Fibroblast of the aortic adventitia (primary cell): ENCODE data around the gene DCHS2. TPM values are rescaled to one million over a fixed set of nuclear protein-coding genes. Genes with fewer than 3 reads are reported as not detected.
A peak's percentile ranks its signal among the peaks of the same experiment; 100 is the strongest.

ENCODE experiments used
- DNase-seq: peaks from one replicate; pipeline ENCODE4 v3.0.0-alpha.2; 2010; ENCODE audit warnings: low read depth
- H3K4me3 ChIP-seq: 2 replicates; pipeline ENCODE4 v1.5.1; 2011; ENCODE audit warnings: low read depth, mild to moderate bottlenecking, control low read depth, low read length, moderate library complexity
- CTCF ChIP-seq: IDR thresholded peaks from 2 replicates; pipeline ENCODE4 v1.5.1; 2011; ENCODE audit warnings: mild to moderate bottlenecking, low read length, control low read depth, inconsistent platforms; ENCODE audit not compliant: insufficient read depth
- total RNA-seq: library from RNA; depleted of rRNA; stranded (reverse); fragments of >200 nt; gene quantifications from 2 replicates; pipeline ENCODE4 v1.2.3, GENCODE V29; 2012; ENCODE audit warnings: low replicate concordance

DCHS2 gene
- total RNA-seq, 1 donor = under 0.01 TPM

- no peak overlapping the region for H3K4me3 ChIP-seq
- DNase-seq = peak; percentile 52
- TF ChIP-seq CTCF = peak; percentile 50
Observed at GRCh38 chr4:154506253-154506652, 14.7 kb upstream of the DCHS2 start.

- DNase-seq = peak; percentile 32
- H3K4me3 ChIP-seq = no peak overlapping the region
- TF ChIP-seq CTCF = peak; percentile 58
Observed at GRCh38 chr4:154503598-154503997, 12.0 kb upstream of the DCHS2 start.

GRCh38 chr4:154502111-154502510 lies 10.5 kb upstream of the DCHS2 start:
- no peak overlapping the region for H3K4me3 ChIP-seq
- no peak for DNase-seq
- TF ChIP-seq CTCF = no peak

GRCh38 chr4:154497889-154498288 lies 6.3 kb upstream of the DCHS2 start:
- peak; percentile 9 for DNase-seq
- no peak for TF ChIP-seq CTCF
- no peak overlapping the region for H3K4me3 ChIP-seq

- no peak for DNase-seq
- H3K4me3 ChIP-seq = no peak overlapping the region
- TF ChIP-seq CTCF = no peak
Observed at GRCh38 chr4:154495867-154496266, 4.3 kb upstream of the DCHS2 start.

- no peak for DNase-seq
- no peak for TF ChIP-seq CTCF
- H3K4me3 ChIP-seq = no peak overlapping the region
Observed at GRCh38 chr4:154492288-154492687, 689 bp upstream of the DCHS2 start.

GRCh38 chr4:154490583-154491340 lies 837 bp downstream of the DCHS2 start:
- no peak overlapping the region for H3K4me3 ChIP-seq
- TF ChIP-seq CTCF = no peak
- no peak for DNase-seq
